NCI-H69 (cell line): Measurements from ENCODE around the gene RAB3IL1.
A peak's percentile ranks its signal among the peaks of the same experiment; 100 is the strongest.
"Not testable (repeated sequence)": the region's sequence is repeated elsewhere in the genome, so short reads cannot be mapped to it uniquely, and the experiment has no call there.

Experiments used
- DNase-seq: peaks from one replicate; lab custom pipeline; 2025; lab: John Stamatoyannopoulos, UW

RAB3IL1 gene

GRCh38 chr11:61953632-61954031 lies 36.3 kb upstream of the RAB3IL1 start:
- not testable (repeated sequence) for DNase-seq

GRCh38 chr11:61952882-61953281 lies 35.5 kb upstream of the RAB3IL1 start:
- no peak for DNase-seq

GRCh38 chr11:61951484-61952135 lies 34.2 kb upstream of the RAB3IL1 start:
- DNase-seq, result no peak

GRCh38 chr11:61950035-61950547 lies 32.7 kb upstream of the RAB3IL1 start, which contains the start of gene BEST1:
Gene BEST1 (plus strand): TSS chr11:61950351. CDS start chr11:61951807, 1,456 bp downstream.
- DNase-seq, result no peak

- peak; percentile 95 for DNase-seq
Measured at GRCh38 chr11:61949169-61950034, 32.0 kb upstream of the RAB3IL1 start.

- no peak for DNase-seq
Measured at GRCh38 chr11:61948505-61948904, 31.1 kb upstream of the RAB3IL1 start.

GRCh38 chr11:61947486-61948210 lies 30.3 kb upstream of the RAB3IL1 start:
- peak; percentile 86 for DNase-seq

- DNase-seq, result no peak
Measured at GRCh38 chr11:61946894-61947293, 29.5 kb upstream of the RAB3IL1 start.

- DNase-seq, result no peak
Measured at GRCh38 chr11:61945191-61945590, 27.8 kb upstream of the RAB3IL1 start.

- no peak for DNase-seq
Measured at GRCh38 chr11:61940466-61940865, 23.1 kb upstream of the RAB3IL1 start.

- no peak for DNase-seq
Measured at GRCh38 chr11:61935861-61936260, 18.5 kb upstream of the RAB3IL1 start.

- no peak for DNase-seq
Measured at GRCh38 chr11:61930933-61931332, 13.6 kb upstream of the RAB3IL1 start.

- DNase-seq, result no peak
Measured at GRCh38 chr11:61928606-61929005, 11.2 kb upstream of the RAB3IL1 start.

- DNase-seq, result no peak
Measured at GRCh38 chr11:61927501-61927900, 10.1 kb upstream of the RAB3IL1 start.

- no peak for DNase-seq
Measured at GRCh38 chr11:61926235-61926634, 8.9 kb upstream of the RAB3IL1 start.

- DNase-seq, result no peak
Measured at GRCh38 chr11:61925736-61926135, 8.4 kb upstream of the RAB3IL1 start.

GRCh38 chr11:61924064-61924455 lies 6.7 kb upstream of the RAB3IL1 start:
- no peak for DNase-seq

GRCh38 chr11:61923166-61924063 lies 6.0 kb upstream of the RAB3IL1 start:
- peak; percentile 74 for DNase-seq

- peak; percentile 24 for DNase-seq
Measured at GRCh38 chr11:61922539-61922938, 5.2 kb upstream of the RAB3IL1 start.

- DNase-seq, result no peak
Measured at GRCh38 chr11:61921446-61921845, 4.1 kb upstream of the RAB3IL1 start.
